Neural cell (in vitro differentiated cells): ENCODE data around the gene OS9. TPM values are rescaled to one million over a fixed set of nuclear protein-coding genes. Genes with fewer than 3 reads are reported as not detected.

Source experiments
- H2AFZ ChIP-seq: fragments of 200-600, 300-800 bp; sonication (generic), shearing (Covaris generic); 2 replicates; pipeline ENCODE4 v1.6.0; 2014; ENCODE audit warnings: low read depth, mild to moderate bottlenecking, antibody characterized with exemption, low read length, moderate library complexity
- H3F3A ChIP-seq: fragments of 200-600 bp; shearing (Covaris generic); 2 replicates; pipeline ENCODE4 v1.6.1; 2016; ENCODE audit warnings: mild to moderate bottlenecking, moderate library complexity, mixed read lengths, antibody characterized with exemption, low read length; ENCODE audit not compliant: insufficient read depth, poor library complexity, severe bottlenecking
- H3K27ac ChIP-seq: fragments of 200-600, 300-800 bp; sonication (generic), shearing (Covaris generic); 2 replicates; pipeline ENCODE4 v1.5.1; 2014; ENCODE audit warnings: mild to moderate bottlenecking, low read length, moderate library complexity
- H3K27me3 ChIP-seq: fragments of 300-800, 200-600 bp; sonication (generic), shearing (Covaris generic); 2 replicates; pipeline ENCODE4 v1.6.0; 2014; ENCODE audit warnings: mild to moderate bottlenecking, low read depth, low read length, moderate library complexity; ENCODE audit not compliant: insufficient read depth
- H3K36me3 ChIP-seq: fragments of 300-800, 200-600 bp; sonication (generic), shearing (Covaris generic); 2 replicates; pipeline ENCODE4 v1.5.1; 2014; ENCODE audit warnings: mild to moderate bottlenecking, antibody characterized with exemption, low read length, moderate library complexity; ENCODE audit not compliant: insufficient read depth
- H3K4me2 ChIP-seq: fragments of 300-800, 200-600 bp; sonication (generic), shearing (Covaris generic); 2 replicates; pipeline ENCODE4 v1.6.0; 2014; ENCODE audit warnings: mild to moderate bottlenecking, low read length
- H3K4me3 ChIP-seq: fragments of 300-800, 200-600 bp; sonication (generic), shearing (Covaris generic); 2 replicates; pipeline ENCODE4 v1.5.1; 2014; ENCODE audit warnings: mild to moderate bottlenecking, low read length, moderate library complexity
- H3K79me2 ChIP-seq: fragments of 200-600 bp; shearing (Covaris generic); replicated peaks from 2 replicates; pipeline ENCODE4 v1.6.0; 2014; ENCODE audit warnings: mild to moderate bottlenecking, low read length, moderate library complexity; ENCODE audit not compliant: insufficient read depth
- H3K9ac ChIP-seq: fragments of 300-800, 200-600 bp; sonication (generic), shearing (Covaris generic); 2 replicates; pipeline ENCODE4 v1.6.1; 2016; ENCODE audit warnings: mild to moderate bottlenecking, low read length, mixed read lengths
- H3K9me2 ChIP-seq: fragments of 200-600 bp; shearing (Covaris generic); 2 replicates; pipeline ENCODE4 v1.6.1; 2016; ENCODE audit warnings: mild to moderate bottlenecking, low read length, mixed read lengths; ENCODE audit not compliant: insufficient read depth
- H3K9me3 ChIP-seq: fragments of 200-600, 300-800 bp; sonication (generic), shearing (Covaris generic); 2 replicates; pipeline ENCODE4 v1.6.1; 2016; ENCODE audit warnings: mild to moderate bottlenecking, mixed run types, low read length, moderate library complexity, mixed read lengths
- H4K20me1 ChIP-seq: fragments of 200-600 bp; shearing (Covaris generic); 2 replicates; pipeline ENCODE4 v1.6.1; 2016; ENCODE audit warnings: mild to moderate bottlenecking, mixed run types; ENCODE audit not compliant: insufficient read depth
- EP300 ChIP-seq: fragments of 450-650 bp; conservative IDR thresholded peaks from 2 replicates; pipeline ENCODE4 v1.6.1; 2014; ENCODE audit warnings: antibody characterized with exemption, mild to moderate bottlenecking, moderate library complexity; ENCODE audit not compliant: poor library complexity, severe bottlenecking
- EZH2 ChIP-seq: fragments of 200-600, 300-800 bp; shearing (Covaris generic), sonication (generic); IDR thresholded peaks from 2 replicates; pipeline ENCODE4 v1.6.1; 2014; ENCODE audit warnings: antibody characterized with exemption, low read length, borderline replicate concordance, mild to moderate bottlenecking; ENCODE audit not compliant: insufficient read depth, poor library complexity, severe bottlenecking
- MXI1 ChIP-seq: fragments of 450-650 bp; conservative IDR thresholded peaks from 2 replicates; pipeline ENCODE4 v1.6.1; 2014; ENCODE audit warnings: antibody characterized with exemption, mild to moderate bottlenecking; ENCODE audit not compliant: poor library complexity, severe bottlenecking
- POLR2AphosphoS5 ChIP-seq: IDR thresholded peaks from 2 replicates; pipeline ENCODE4 v1.6.1; 2012
- RAD21 ChIP-seq: fragments of 450-650 bp; conservative IDR thresholded peaks from 2 replicates; pipeline ENCODE4 v1.6.1; 2014; ENCODE audit warnings: antibody characterized with exemption, mild to moderate bottlenecking, moderate library complexity
- REST ChIP-seq: IDR thresholded peaks from 2 replicates; pipeline ENCODE4 v1.6.1; 2012; ENCODE audit warnings: borderline replicate concordance
- SMC3 ChIP-seq: fragments of 450-650 bp; conservative IDR thresholded peaks from 2 replicates; pipeline ENCODE4 v1.6.1; 2014; ENCODE audit warnings: antibody characterized with exemption, mild to moderate bottlenecking, moderate library complexity; ENCODE audit not compliant: poor library complexity
- TAF1 ChIP-seq: IDR thresholded peaks from 2 replicates; pipeline ENCODE4 v1.6.1; 2012; ENCODE audit warnings: low read depth
- polyA plus RNA-seq: library from polyadenylated mRNA; depleted of rRNA; stranded (reverse); fragments of >200 nt; gene quantifications from 2 replicates; pipeline ENCODE4 v1.2.3, GENCODE V29; 2014
- TF ChIP-seq, protein P1 (sequence below): fragments of 450-650 bp; IDR thresholded peaks from 2 replicates; pipeline ENCODE4 v1.5.1; 2014; ENCODE audit warnings: antibody characterized with exemption, mild to moderate bottlenecking, moderate library complexity; ENCODE audit not compliant: poor library complexity, severe bottlenecking

OS9 gene
- polyA plus RNA-seq, 1 donor from 2014 or later: 248 TPM

GRCh38 chr12:57764662-57765002 lies 70.7 kb downstream of the OS9 start:
- Histone ChIP-seq H3K36me3 (no peaks in the 10 kb centered on the region), H4K20me1 (no peaks in the 10 kb centered on the region), H2AFZ (no peak overlapping the region), H3K4me3 (peak overlapping the region; percentile 47), H3K9ac (no peak overlapping the region), H3K27me3 (peaks cover 55% of the 10 kb centered on the region), H3F3A (no peaks in the 10 kb centered on the region), H3K9me2 (no peaks in the 10 kb centered on the region), H3K27ac (no peak overlapping the region), H3K79me2 (no peaks in the 10 kb centered on the region), H3K4me2 (no peak overlapping the region), H3K9me3 (no peaks in the 10 kb centered on the region)
- TF ChIP-seq EP300 (no peak), POLR2AphosphoS5 (no peak), SMC3 (no peak), MXI1 (no peak), TAF1 (no peak)
- TF ChIP-seq, protein P1, sequence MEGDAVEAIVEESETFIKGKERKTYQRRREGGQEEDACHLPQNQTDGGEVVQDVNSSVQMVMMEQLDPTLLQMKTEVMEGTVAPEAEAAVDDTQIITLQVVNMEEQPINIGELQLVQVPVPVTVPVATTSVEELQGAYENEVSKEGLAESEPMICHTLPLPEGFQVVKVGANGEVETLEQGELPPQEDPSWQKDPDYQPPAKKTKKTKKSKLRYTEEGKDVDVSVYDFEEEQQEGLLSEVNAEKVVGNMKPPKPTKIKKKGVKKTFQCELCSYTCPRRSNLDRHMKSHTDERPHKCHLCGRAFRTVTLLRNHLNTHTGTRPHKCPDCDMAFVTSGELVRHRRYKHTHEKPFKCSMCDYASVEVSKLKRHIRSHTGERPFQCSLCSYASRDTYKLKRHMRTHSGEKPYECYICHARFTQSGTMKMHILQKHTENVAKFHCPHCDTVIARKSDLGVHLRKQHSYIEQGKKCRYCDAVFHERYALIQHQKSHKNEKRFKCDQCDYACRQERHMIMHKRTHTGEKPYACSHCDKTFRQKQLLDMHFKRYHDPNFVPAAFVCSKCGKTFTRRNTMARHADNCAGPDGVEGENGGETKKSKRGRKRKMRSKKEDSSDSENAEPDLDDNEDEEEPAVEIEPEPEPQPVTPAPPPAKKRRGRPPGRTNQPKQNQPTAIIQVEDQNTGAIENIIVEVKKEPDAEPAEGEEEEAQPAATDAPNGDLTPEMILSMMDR: no peak

GRCh38 chr12:57765003-57765697 lies 71.2 kb downstream of the OS9 start:
- TF ChIP-seq, protein P1: peak; percentile 37
- TF ChIP-seq EZH2 (peak; percentile 84), TAF1 (peak; percentile 44), SMC3 (no peak), RAD21 (no peak)
- no peak overlapping the region for H3K4me2 ChIP-seq
- no peak overlapping the region for H3K27ac ChIP-seq
- no peak overlapping the region for H2AFZ ChIP-seq
- peaks cover 55% of the 10 kb centered on the region for H3K27me3 ChIP-seq
- no peaks in the 10 kb centered on the region for H3K9me3 ChIP-seq
- H3K4me3 ChIP-seq: peak overlapping the region; percentile 47
- H3K9me2 ChIP-seq: no peaks in the 10 kb centered on the region
- no peaks in the 10 kb centered on the region for H3K79me2 ChIP-seq
- H3F3A ChIP-seq: no peaks in the 10 kb centered on the region
- no peaks in the 10 kb centered on the region for H4K20me1 ChIP-seq
- no peaks in the 10 kb centered on the region for H3K36me3 ChIP-seq
- no peak overlapping the region for H3K9ac ChIP-seq

- Histone ChIP-seq H3K4me3 (peak overlapping the region; percentile 47), H4K20me1 (no peaks in the 10 kb centered on the region), H3K27me3 (peaks cover 55% of the 10 kb centered on the region), H3F3A (no peaks in the 10 kb centered on the region), H3K36me3 (no peaks in the 10 kb centered on the region), H3K79me2 (no peaks in the 10 kb centered on the region), H3K9me3 (no peaks in the 10 kb centered on the region), H3K27ac (no peak overlapping the region), H3K4me2 (no peak overlapping the region), H3K9me2 (no peaks in the 10 kb centered on the region), H2AFZ (no peak overlapping the region), H3K9ac (no peak overlapping the region)
- no peak for TF ChIP-seq EP300
- TF ChIP-seq RAD21: no peak
- TF ChIP-seq SMC3: no peak
- TF ChIP-seq REST: no peak
- TF ChIP-seq MXI1: no peak
- peak; percentile 86 for TF ChIP-seq EZH2
Measured at GRCh38 chr12:57765698-57766463, 71.9 kb downstream of the OS9 start.
